HL-60 (cell line): Measurements from ENCODE around the gene S100P.

Experiments used
- DNase-seq, 2 experiments: peaks; one replicate each; pipeline ENCODE4 v3.0.0-alpha.2; 2010 to 2020; ENCODE audit warnings: low read depth in 1 of 2, low spot score in 1 of 2
- H3K27ac ChIP-seq: fragments of 250-450 bp; sonication (Bioruptor Pico); replicated peaks from 2 replicates; pipeline ENCODE4 v1.5.1; 2020; ENCODE audit warnings: mild to moderate bottlenecking, moderate library complexity
- H3K27me3 ChIP-seq: fragments of 250-450 bp; sonication (Bioruptor Pico); 2 replicates; pipeline ENCODE4 v1.5.1; 2021; ENCODE audit warnings: mild to moderate bottlenecking, moderate library complexity; ENCODE audit not compliant: insufficient read depth, poor library complexity, severe bottlenecking
- H3K4me3 ChIP-seq: replicated peaks from 2 replicates; pipeline ENCODE4 v1.5.1; 2011; ENCODE audit warnings: mild to moderate bottlenecking, control low read depth, low read length; ENCODE audit not compliant: insufficient read depth
- CTCF ChIP-seq: IDR thresholded peaks from one replicate; pipeline ENCODE4 v1.5.1; 2011; ENCODE audit warnings: low read length, control low read depth, inconsistent platforms; ENCODE audit not compliant: insufficient read depth
- GABPA ChIP-seq: IDR thresholded peaks from 2 replicates; pipeline ENCODE4 v1.6.1; 2012; ENCODE audit warnings: low read depth
- POLR2AphosphoS5 ChIP-seq: IDR thresholded peaks from 2 replicates; pipeline ENCODE4 v1.6.1; 2012; ENCODE audit warnings: low read depth
- REST ChIP-seq: IDR thresholded peaks from 2 replicates; pipeline ENCODE4 v1.6.1; 2012; ENCODE audit warnings: low read depth; ENCODE audit not compliant: insufficient replicate concordance
- SPI1 ChIP-seq: IDR thresholded peaks from 2 replicates; pipeline ENCODE4 v1.6.1; 2012; ENCODE audit warnings: low read depth, mild to moderate bottlenecking, borderline replicate concordance

Gene S100P

DNA sequence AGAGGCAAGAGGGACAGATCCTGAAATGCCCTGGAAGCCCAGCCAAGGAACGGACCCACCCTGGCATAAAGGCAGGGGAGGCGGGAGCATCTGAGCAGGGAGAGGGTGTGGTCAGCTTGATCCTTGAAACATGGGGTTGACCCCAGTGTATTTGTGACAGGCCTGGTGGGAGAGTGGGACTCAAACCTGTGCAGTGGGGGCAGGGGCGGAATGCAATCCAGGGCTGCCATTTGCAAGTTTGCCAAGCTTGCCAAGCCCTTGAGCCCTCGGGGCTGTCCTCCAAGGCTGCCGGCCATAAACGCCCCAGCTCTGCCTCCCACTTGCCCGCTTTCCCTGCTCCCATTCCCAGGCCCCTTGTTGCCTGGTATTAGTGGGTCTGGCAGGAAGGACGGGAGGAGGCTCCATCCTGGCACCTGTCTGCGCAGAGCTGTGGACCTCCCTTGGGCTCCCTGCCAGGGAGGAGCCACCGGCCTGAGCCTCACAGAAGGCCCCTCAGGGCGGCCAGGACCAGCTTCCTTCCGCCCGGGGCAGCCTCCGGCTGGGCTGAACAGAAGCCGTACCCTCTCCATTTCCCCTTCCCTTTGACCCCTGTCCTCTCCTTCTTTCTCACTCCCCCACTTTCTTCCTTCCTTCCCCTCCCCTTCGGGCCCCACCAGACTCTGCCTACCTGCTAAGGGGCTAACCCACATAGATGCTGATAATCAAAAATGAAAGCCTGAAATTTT lies 661 bp downstream of the S100P start:
- Histone ChIP-seq H3K27ac (peak overlapping the region; percentile 88), H3K27me3 (no peaks in the 10 kb centered on the region), H3K4me3 (peak overlapping the region; percentile 47)
- TF ChIP-seq REST, result no peak
- TF ChIP-seq SPI1, result peak; percentile 57; the same call in 1 of the 2 replicates
- no peak for TF ChIP-seq POLR2AphosphoS5
- no peak for DNase-seq

DNA sequence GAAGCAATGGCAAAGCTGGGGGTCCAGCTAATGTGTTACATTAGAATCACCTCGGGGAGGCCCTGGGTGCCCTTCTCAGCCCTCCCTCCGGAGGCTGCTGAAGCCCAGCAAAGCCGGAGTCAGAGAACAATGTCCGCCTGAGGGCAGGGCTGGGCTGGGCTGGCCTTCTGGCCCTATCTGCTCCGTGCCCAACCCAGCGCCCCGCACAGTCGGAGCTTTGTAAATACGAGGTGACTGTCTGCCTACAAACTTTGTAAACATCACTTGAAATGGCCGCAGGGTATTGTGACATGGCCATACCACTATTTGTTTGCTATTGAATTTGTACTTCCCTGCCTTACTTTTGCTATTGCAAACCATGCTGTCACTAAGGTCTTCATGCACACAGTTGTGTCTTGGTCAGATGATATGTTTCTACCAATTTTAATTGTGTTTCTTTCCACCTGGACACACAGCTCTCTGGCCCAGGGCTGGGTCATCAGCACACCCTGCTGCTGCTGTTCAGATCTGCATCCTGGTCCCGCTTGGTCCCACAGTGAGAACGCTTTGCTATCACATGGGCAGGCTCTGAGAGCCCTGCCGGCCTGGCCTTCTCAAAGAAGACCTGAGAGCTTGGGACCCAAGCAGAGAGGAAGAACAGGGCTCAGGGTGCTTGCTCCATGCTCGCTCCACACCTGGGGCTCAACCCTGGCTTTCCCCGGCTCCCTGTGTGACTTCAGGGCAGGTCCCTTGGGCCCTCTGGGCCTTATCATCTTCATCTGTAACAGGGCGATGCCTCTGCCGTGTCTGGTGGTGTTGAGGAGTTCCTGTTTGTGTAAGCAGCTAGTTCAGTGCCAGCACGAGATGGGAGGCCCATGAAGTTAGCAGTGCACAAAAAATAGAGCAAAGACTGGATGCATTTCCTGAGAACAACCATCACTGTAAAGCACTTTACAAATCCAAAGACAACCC lies 2.3 kb downstream of the S100P start:
- H3K27ac ChIP-seq, result peak overlapping the region; percentile 88
- DNase-seq, result peak in 1 of 2 experiments; percentile 85
- TF ChIP-seq CTCF (no peak), REST (peak; percentile 19), SPI1 (peak; percentile 64; the same call in 1 of the 2 replicates), GABPA (no peak), POLR2AphosphoS5 (peak; percentile 37; the same call in 1 of the 2 replicates)
- peak overlapping the region; percentile 13; the same call in 1 of the 2 replicates for H3K4me3 ChIP-seq
- no peaks in the 10 kb centered on the region for H3K27me3 ChIP-seq

DNA sequence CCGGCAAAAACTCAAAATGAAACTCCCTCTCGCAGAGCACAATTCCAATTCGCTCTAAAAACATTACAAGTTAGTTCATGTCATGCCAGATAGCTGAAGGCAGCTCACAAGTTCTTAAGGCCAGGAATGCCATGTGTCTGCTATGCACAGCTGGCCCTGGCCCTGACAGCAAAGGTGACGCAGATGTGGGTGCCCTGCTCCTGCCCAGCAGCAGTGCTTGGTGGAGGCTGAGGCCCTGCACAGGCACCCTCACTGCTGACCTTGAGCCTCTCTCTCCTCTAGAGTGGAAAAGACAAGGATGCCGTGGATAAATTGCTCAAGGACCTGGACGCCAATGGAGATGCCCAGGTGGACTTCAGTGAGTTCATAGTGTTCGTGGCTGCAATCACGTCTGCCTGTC lies 2.9 kb downstream of the S100P start:
- no peak for DNase-seq
- H3K27ac ChIP-seq, result peak overlapping the region; percentile 88
- no peak overlapping the region for H3K4me3 ChIP-seq
- TF ChIP-seq CTCF, result no peak
- no peak for TF ChIP-seq GABPA
- no peak for TF ChIP-seq SPI1
- TF ChIP-seq POLR2AphosphoS5, result no peak
- TF ChIP-seq REST, result no peak
- no peaks in the 10 kb centered on the region for H3K27me3 ChIP-seq
